ENCODE measurements around the gene RNF32. TPM values are rescaled to one million over a fixed set of nuclear protein-coding genes. Genes with fewer than 3 reads are reported as not detected.

Gene RNF32
- total and polyA plus RNA-seq, 4 donors, result 0.59 to 1.3 (median 0.72) TPM

- Histone ChIP-seq H3K27ac (ENCODE audit: low read depth in 1 of 2, low read length in 2 of 2) (no peak overlapping the region), H3K4me3 (ENCODE audit: low read depth in 1 of 3, low read length in 3 of 3) (no peak overlapping the region), H3K27me3 (ENCODE audit: control insufficient read depth in 4 of 4, insufficient read depth in 4 of 4, low read length in 3 of 4) (no peaks in the 10 kb centered on the region), H3K9ac (ENCODE audit: low read depth in 1 of 2, low read length in 2 of 2) (no peak overlapping the region), H3K4me1 (ENCODE audit: control insufficient read depth in 4 of 4, insufficient read depth in 4 of 4, low read length in 3 of 4) (no peaks in the 10 kb centered on the region), H3K36me3 (ENCODE audit: control insufficient read depth in 4 of 4, insufficient read depth in 3 of 4, low read depth in 1 of 4, low read length in 3 of 4) (no peaks in the 10 kb centered on the region), H3K9me3 (ENCODE audit: control insufficient read depth in 4 of 4, low read length in 3 of 4) (no peaks in the 10 kb centered on the region)
- no peak for DNase-seq (ENCODE audit: low spot score)
- TF ChIP-seq RAD21 (IDR thresholded peaks at IDR 0.05) (no peak), TAF1 (conservative IDR thresholded peaks at IDR 0.05) (no peak), YY1 (IDR thresholded peaks at IDR 0.05) (no peak), FOXA2 (IDR thresholded peaks at IDR 0.05) (no peak), HNF4G (IDR thresholded peaks at IDR 0.05) (no peak), RXRA (IDR thresholded peaks at IDR 0.05) (no peak), REST (IDR thresholded peaks at IDR 0.05) (no peak), FOXA1 (IDR thresholded peaks at IDR 0.05) (no peak), SP1 (IDR thresholded peaks at IDR 0.05) (no peak), HNF4A (conservative IDR thresholded peaks at IDR 0.05) (no peak), CTCF (IDR thresholded peaks at IDR 0.05; ENCODE audit: low read depth, low read length, missing input control) (no peak), JUND (IDR thresholded peaks at IDR 0.05) (no peak), MAX (IDR thresholded peaks at IDR 0.05) (no peak)
- TF ChIP-seq, protein P1, sequence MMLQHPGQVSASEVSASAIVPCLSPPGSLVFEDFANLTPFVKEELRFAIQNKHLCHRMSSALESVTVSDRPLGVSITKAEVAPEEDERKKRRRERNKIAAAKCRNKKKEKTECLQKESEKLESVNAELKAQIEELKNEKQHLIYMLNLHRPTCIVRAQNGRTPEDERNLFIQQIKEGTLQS (IDR thresholded peaks at IDR 0.05), result no peak
- 94% methylated on average over 8 of the region's 8 CpGs for WGBS
Measured at GRCh38 chr7:156600496-156600895, 40.1 kb upstream of the RNF32 start.

DNA sequence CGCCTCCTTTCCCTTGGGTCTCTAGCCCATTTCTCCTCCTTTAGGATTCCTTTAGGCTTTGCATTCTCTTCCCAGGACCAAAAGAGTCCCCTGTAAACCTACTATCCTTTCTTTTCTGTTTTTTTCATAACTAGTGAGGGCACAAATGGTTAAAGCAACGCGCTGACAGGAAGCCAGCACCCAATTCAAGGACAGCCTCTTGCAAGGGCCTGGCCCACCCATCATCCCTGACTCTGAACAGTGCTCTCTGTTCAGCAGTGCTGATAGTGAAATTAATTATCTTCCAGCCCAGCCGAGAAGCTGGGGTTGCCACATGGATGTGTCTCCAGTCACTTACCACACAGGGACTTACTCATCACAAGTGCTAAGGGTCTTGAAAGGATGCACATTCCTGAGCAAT lies 38.3 kb upstream of the RNF32 start:
- TF ChIP-seq ZBTB33 (IDR thresholded peaks at IDR 0.05) (no peak), FOXA1 (IDR thresholded peaks at IDR 0.05) (no peak), JUND (IDR thresholded peaks at IDR 0.05) (no peak), YY1 (IDR thresholded peaks at IDR 0.05) (no peak), RAD21 (IDR thresholded peaks at IDR 0.05) (no peak), CTCF (IDR thresholded peaks at IDR 0.05; ENCODE audit: low read depth, low read length, missing input control) (no peak), RXRA (IDR thresholded peaks at IDR 0.05) (no peak), REST (IDR thresholded peaks at IDR 0.05) (no peak), HNF4A (conservative IDR thresholded peaks at IDR 0.05) (no peak), FOXA2 (IDR thresholded peaks at IDR 0.05) (no peak), SP1 (IDR thresholded peaks at IDR 0.05) (no peak)
- TF ChIP-seq, protein P1 (IDR thresholded peaks at IDR 0.05), result no peak
- Histone ChIP-seq H3K36me3 (ENCODE audit: control insufficient read depth in 4 of 4, insufficient read depth in 3 of 4, low read depth in 1 of 4, low read length in 3 of 4) (no peaks in the 10 kb centered on the region), H3K9me3 (ENCODE audit: control insufficient read depth in 4 of 4, low read length in 3 of 4) (no peaks in the 10 kb centered on the region), H3K27ac (ENCODE audit: low read depth in 1 of 2, low read length in 2 of 2) (no peak overlapping the region), H3K9ac (ENCODE audit: low read depth in 1 of 2, low read length in 2 of 2) (no peak overlapping the region), H3K4me1 (ENCODE audit: control insufficient read depth in 4 of 4, insufficient read depth in 4 of 4, low read length in 3 of 4) (peaks cover 0 to 5% (median under 1%) of the 10 kb centered on the region in 4 donors), H3K4me3 (ENCODE audit: low read depth in 1 of 3, low read length in 3 of 3) (no peak overlapping the region), H3K27me3 (ENCODE audit: control insufficient read depth in 4 of 4, insufficient read depth in 4 of 4, low read length in 3 of 4) (no peaks in the 10 kb centered on the region)
- DNase-seq (ENCODE audit: low spot score), result no peak
- WGBS, result 85% methylated on average over 4 of the region's 4 CpGs
